Hematopoietic multipotent progenitor cell (in vitro differentiated cells): ENCODE results near the gene VPS8. TPM values are rescaled to one million over a fixed set of nuclear protein-coding genes. Genes with fewer than 3 reads are reported as not detected.
"Not testable (repeated sequence)": the region's sequence is repeated elsewhere in the genome, so short reads cannot be mapped to it uniquely, and the experiment has no call there.

Source experiments
- DNase-seq, 3 donors: peaks; one replicate each; pipeline ENCODE4 v3.0.0-alpha.2; 2011 to 2015; ENCODE audit warnings: low read depth in 2 of 3, low spot score in 2 of 3
- total RNA-seq: library from RNA; depleted of rRNA; stranded (reverse); fragments of >200 nt; gene quantifications from one replicate; pipeline ENCODE4 v1.2.3, GENCODE V29; 2012

Gene VPS8
- total RNA-seq, 1 donor = 36.6 TPM

- no peak for DNase-seq
Observed at GRCh38 chr3:184911570-184911969, 99.6 kb downstream of the VPS8 start.

DNA sequence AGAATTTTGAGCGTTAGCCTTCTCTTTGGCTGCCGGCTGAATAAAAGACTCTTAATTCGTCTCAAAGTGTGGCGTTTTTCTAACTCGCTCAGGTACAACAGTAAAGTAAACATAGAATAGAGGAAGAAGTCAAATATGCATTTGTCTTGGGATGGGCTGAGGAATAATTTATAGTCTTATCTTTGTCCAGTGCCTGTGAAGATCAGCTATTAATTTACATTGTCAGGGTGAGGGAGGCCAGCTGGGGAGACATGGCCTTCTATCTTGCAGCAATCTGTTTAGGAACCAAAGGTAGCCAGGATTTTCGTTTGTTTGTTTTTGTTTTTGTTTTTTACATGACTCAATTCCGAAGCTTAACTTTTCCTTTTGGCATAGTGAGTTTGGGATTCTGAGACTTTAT, 100.2 kb downstream of the VPS8 start:
- DNase-seq = no peak

GRCh38 chr3:184914628-184915027, 102.7 kb downstream of the VPS8 start:
- DNase-seq = no peak

DNA sequence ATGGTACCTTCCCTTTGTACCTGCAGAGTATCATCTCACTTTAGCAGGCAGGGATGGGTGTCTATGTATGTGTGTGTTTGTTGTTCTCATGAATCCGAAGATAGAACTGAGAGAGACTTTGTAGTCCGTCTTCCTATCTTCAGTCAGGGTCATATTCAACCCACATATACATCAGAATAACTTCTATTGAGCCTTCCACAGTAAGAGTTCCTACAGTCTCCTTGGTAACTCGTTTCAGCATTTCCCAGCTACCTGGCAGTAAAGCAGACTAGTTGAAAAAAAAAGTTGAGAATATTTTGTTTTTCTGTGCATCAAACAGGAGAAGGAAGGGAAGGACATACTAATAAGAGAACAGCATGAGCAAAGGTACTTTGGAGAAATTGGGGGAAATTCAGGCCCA, 106.8 kb downstream of the VPS8 start:
- DNase-seq = no peak

GRCh38 chr3:184919651-184920050, 107.7 kb downstream of the VPS8 start:
- no peak for DNase-seq

DNA sequence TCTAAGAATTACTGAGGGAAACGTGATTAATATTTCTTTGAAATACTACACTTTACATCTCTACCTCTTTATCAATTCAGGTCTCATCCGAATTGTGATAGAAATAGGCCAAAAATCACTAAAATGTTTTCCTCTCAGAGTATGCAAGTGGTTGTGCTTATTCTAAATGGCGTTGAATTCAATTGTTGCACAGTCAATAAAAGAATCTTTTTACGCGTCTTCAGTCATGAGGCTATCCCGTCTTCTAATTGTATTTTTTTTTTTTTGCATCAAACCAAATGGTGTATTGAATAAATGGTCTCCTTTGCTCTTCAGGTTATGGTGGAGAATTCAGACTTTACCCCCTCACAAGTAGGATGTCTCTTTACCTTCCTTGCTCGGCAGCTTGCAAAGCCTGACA, 112.6 kb downstream of the VPS8 start:
- no peak for DNase-seq

DNA sequence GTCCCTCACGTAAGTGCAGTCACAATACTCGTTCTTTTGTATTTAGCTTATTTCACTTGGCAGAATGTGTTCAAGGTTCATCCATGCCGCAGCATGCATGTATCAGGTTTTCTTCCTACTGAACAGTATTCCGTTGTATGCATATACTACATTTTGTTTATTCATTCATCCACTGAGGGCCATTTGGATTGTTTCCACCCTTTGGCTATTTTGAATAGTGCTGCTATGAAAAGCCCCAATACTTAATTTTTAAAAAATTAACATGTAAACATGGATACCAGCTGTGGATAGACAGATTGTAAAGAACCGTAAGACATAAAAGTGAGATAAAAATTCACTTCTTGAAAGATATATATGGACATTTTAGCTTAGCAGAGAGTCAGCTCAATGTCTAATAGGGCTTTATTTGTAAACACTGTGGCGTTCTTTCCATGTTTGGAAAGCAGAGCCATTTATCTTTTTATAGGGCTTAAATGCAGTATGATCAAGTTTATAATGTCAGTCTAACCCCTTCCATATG, 115.9 kb downstream of the VPS8 start:
- no peak for DNase-seq

DNA sequence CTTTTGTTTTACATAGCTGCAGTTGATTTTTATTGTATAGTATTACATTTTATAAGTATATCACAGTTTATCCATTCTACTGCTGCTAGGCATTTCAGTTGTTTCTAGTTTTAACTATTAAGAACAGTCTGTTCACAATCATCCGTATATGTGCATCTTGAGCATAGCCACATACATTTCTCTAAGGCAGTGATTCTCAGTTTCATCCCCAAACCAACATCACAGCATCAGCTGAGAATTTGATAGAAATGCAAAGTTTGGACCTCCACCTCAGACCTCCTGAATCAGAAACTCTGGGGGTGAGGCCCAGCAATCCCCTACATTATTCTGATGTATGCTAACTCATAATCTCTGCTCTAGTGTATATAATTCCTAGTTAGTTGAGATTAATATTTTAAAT, 120.8 kb downstream of the VPS8 start:
- no peak for DNase-seq

DNA sequence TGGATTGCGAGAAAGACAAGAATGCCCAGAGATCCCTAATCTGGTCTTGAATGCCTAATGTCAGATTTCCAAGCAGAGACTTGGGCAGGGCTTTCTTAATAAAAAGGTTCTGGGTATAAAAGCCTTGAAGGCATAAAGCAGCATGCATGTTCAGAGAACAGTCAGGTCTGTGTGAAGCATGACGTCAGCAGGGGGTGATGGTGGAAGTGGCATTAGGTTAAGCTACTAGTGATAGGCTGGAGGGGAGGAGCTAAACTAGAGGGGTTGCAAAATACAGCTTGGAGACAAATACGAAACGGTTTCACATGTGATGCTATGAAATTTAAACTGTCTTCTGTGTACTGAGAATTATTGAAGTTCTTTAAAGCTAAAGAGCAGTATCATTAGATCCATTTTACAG, 125.6 kb downstream of the VPS8 start:
- DNase-seq = no peak

DNA sequence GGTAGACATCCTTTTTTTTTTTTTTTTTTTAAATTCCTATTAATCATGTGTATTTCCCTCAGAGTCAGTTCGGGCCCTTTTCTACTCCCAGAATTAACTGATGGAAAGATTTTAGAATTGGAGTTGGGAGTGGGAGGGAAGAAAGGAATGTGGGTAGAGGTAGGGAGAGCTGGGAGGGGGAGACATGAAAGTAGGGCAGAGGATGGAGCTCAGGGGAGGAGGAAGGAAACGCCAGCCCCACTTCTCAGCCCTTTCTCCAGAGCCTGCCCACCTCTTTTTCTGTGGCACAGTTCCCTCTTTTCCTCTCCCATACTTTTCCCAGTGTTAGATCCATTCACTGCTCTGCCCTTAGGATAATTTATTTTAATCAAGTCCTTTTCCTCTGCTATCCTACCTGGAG, 129.4 kb downstream of the VPS8 start:
- no peak for DNase-seq

- DNase-seq = peak in 1 of 3 donors; percentile 15
Observed at GRCh38 chr3:184942735-184943134, 130.8 kb downstream of the VPS8 start.

- no peak for DNase-seq
Observed at GRCh38 chr3:184944241-184944640, 132.3 kb downstream of the VPS8 start.

GRCh38 chr3:184945886-184946625, 134.1 kb downstream of the VPS8 start:
- peak in 1 of 3 donors; percentile 22 for DNase-seq

GRCh38 chr3:184946917-184947316, 135.0 kb downstream of the VPS8 start:
- no peak for DNase-seq

DNA sequence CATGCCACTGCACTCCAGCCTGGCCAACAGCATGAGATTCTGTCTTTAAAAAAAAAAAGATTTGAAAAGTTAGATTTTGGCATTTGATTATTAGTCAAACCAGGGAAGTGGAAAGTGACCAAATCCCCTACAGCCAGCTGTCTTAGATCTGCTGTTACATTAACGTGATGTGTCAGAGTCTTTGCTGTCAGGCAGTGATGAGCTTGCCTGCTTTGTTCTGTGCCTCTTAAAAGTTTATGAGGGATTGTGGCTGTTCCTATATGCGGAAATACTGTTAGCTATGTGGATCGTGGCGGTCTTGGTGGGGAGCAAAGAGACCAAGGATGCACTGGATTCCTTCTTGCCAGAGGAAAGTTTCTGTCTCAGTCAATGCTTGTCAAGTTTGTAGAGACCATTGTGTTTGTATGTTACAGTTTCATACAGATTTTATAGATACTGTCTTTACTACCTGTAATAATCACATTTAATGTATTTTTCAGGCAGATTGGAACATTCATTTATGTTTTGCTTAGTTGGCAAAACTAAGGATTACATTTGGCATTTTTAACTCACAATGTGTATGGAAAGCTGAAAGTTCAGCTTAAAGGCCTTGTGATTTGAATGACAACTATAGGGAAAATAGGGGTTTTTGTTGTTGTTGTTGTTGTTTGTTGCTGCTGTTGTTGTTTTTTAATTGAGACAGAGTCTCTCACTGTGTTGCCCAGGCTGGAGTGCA, 137.4 kb downstream of the VPS8 start:
- no peak for DNase-seq

DNA sequence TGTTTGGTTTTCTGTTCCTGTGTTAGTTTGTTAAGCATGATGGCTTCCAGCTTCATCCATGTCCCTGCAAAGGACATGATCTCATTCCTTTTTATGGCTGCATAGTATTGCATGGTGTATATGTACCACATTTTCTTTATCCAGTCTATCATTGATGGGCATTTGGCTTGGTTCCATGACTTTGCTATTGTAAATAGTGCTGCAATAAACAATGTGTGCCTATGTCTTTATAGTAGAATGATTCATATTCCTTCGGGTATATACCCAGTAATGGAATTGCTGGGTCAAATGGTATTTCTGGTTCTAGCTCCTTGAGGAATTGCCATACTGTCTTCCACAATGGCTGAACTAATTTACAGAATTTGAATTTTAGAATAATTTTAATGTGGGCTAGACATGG, 138.8 kb downstream of the VPS8 start:
- not testable (repeated sequence) for DNase-seq

DNA sequence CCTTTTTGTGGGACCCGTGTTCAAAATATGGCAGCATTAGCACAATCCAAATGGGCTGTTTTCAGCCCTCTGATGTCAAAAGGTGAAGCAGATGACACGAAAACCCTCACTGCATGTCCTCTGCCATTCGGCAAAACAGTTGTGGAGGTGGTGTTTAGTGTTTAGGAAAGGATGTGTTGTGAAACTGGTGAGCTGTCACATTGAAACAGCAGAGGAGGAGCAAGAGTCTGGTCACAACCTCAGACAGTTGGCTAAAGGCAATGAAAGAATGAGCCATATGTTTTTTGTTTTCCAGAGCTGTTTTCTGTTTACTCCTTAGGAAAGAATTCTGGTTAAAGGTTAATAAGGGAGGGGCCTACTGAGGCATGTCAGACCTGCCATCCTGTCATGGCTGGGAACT, 140.7 kb downstream of the VPS8 start:
- no peak for DNase-seq

GRCh38 chr3:184953401-184953800, 141.4 kb downstream of the VPS8 start:
- peak in 2 of 3 donors; percentile 29 to 87 for DNase-seq

GRCh38 chr3:184954251-184954650, 142.3 kb downstream of the VPS8 start:
- DNase-seq = no peak

- not testable (repeated sequence) for DNase-seq
Observed at GRCh38 chr3:184954851-184955250, 142.9 kb downstream of the VPS8 start.

GRCh38 chr3:184965639-184966430, 153.9 kb downstream of the VPS8 start:
- DNase-seq = no peak
